OCI-LY1 (cell line): ENCODE results near the gene BACE2.

Experiments used
- H2AFZ ChIP-seq: fragments of 200-600 bp; sonication (generic), shearing (Covaris generic); 2 replicates; pipeline ENCODE4 v1.6.0; 2014; ENCODE audit warnings: antibody characterized with exemption, mild to moderate bottlenecking, low read length
- H3F3A ChIP-seq: fragments of 200-600 bp; sonication (generic), shearing (Covaris generic); 2 replicates; pipeline ENCODE4 v1.6.0; 2014; ENCODE audit warnings: mild to moderate bottlenecking, antibody characterized with exemption, low read length, moderate library complexity; ENCODE audit not compliant: insufficient read depth
- H3K27ac ChIP-seq: fragments of 200-600 bp; sonication (generic); 2 replicates; pipeline ENCODE4 v1.5.1; 2014; ENCODE audit warnings: low read length, mixed run types, mild to moderate bottlenecking, low read depth; ENCODE audit not compliant: poor library complexity, severe bottlenecking
- H3K27me3 ChIP-seq: fragments of 200-600 bp; sonication (generic); 2 replicates; pipeline ENCODE4 v1.6.0; 2014; ENCODE audit warnings: antibody characterized with exemption, mild to moderate bottlenecking, low read length, moderate library complexity; ENCODE audit not compliant: insufficient read depth
- H3K36me3 ChIP-seq: fragments of 200-600 bp; sonication (generic); 2 replicates; pipeline ENCODE4 v1.6.1; 2014; ENCODE audit warnings: mild to moderate bottlenecking, antibody characterized with exemption, low read length, moderate library complexity, mixed read lengths; ENCODE audit not compliant: insufficient read depth
- H3K4me1 ChIP-seq: fragments of 200-600 bp; sonication (generic); 2 replicates; pipeline ENCODE4 v1.5.1; 2014; ENCODE audit warnings: mild to moderate bottlenecking, low read length, moderate library complexity; ENCODE audit not compliant: insufficient read depth, severe bottlenecking
- H3K4me2 ChIP-seq: fragments of 200-600 bp; sonication (generic), shearing (Covaris generic); 2 replicates; pipeline ENCODE4 v1.6.1; 2014; ENCODE audit warnings: low read length
- H3K4me3 ChIP-seq: fragments of 200-600 bp; sonication (generic); 2 replicates; pipeline ENCODE4 v1.5.1; 2014; ENCODE audit warnings: low read length, low read depth, mild to moderate bottlenecking, mixed read lengths; ENCODE audit not compliant: poor library complexity, severe bottlenecking
- H3K79me2 ChIP-seq: fragments of 200-600 bp; shearing (Covaris generic); 2 replicates; pipeline ENCODE4 v1.6.1; 2016; ENCODE audit warnings: mixed run types, low read length, mixed read lengths; ENCODE audit not compliant: insufficient read depth
- H3K9ac ChIP-seq: fragments of 200-600 bp; sonication (generic), shearing (Covaris generic); 2 replicates; pipeline ENCODE4 v1.6.1; 2014; ENCODE audit warnings: mild to moderate bottlenecking, low read length, mixed read lengths
- H3K9me2 ChIP-seq: fragments of 200-600 bp; sonication (generic), shearing (Covaris generic); 2 replicates; pipeline ENCODE4 v1.6.1; 2014; ENCODE audit warnings: low read depth, mild to moderate bottlenecking, low read length, mixed read lengths
- H3K9me3 ChIP-seq: fragments of 200-600 bp; shearing (Covaris generic); 2 replicates; pipeline ENCODE4 v1.6.1; 2014; ENCODE audit warnings: low read length, mixed read lengths
- H4K20me1 ChIP-seq: fragments of 200-600 bp; sonication (generic), shearing (Covaris generic); 2 replicates; pipeline ENCODE4 v1.6.0; 2016; ENCODE audit warnings: mild to moderate bottlenecking, low read length; ENCODE audit not compliant: insufficient read depth
- EZH2 ChIP-seq: fragments of 200-600 bp; sonication (generic), shearing (Covaris generic); IDR thresholded peaks from 2 replicates; pipeline ENCODE4 v1.8.0; 2017; ENCODE audit warnings: borderline replicate concordance, mixed run types, mild to moderate bottlenecking, antibody characterized with exemption, low read length, moderate library complexity, mixed read lengths
- TF ChIP-seq, protein P1 (sequence below): fragments of 200-600 bp; sonication (generic), shearing (Covaris generic); IDR thresholded peaks from 2 replicates; pipeline ENCODE4 v1.5.1; 2017; ENCODE audit warnings: mild to moderate bottlenecking, antibody characterized with exemption, low read length, moderate library complexity, mixed read lengths

Gene BACE2

DNA sequence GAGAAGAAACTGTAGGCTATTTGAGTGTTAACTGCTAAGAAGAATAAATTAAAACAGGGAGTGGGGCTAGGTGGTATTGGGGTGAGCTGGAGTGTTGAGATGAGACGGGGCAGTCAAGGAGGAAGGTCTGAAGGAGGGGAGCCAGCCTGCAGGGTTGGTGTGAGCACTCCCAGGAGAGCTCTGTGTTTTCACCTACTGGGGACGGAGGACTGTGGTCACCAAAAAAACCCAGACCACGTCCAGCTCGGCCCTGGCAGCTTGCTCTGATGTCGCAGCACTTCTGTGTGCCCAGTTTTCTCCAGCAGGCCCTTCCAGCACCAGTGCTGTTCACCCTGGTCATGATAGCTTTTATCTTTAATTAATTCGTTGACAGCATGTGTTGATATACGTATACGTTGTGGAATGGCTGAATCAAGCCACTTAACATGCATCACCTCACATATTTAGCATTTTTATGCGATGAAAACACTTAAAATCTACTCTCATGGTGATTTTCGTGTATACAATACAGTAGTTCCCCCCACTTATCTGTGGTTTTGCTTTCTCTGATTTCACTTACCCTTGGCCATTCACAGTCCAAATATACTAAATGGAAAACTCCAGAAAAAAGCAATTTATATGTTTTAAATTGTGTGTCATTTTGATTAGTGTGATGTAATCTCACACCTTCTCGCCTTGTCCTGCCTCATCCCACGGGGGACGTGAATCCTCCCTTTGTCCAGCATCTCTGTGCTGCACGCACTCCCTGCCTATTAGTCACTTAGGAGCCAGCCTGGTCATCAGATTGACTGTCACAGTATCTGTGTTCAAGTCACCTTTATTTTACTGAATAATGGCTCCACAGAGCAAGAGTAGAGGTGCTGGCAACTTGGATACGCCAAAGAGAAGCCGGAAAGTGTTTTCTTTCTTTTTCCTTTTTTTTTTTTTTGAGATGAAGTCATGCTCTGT lies 161.0 kb downstream of the BACE2 start:
- no peak overlapping the region for H2AFZ ChIP-seq
- no peak for TF ChIP-seq EZH2
- TF ChIP-seq, protein P1, sequence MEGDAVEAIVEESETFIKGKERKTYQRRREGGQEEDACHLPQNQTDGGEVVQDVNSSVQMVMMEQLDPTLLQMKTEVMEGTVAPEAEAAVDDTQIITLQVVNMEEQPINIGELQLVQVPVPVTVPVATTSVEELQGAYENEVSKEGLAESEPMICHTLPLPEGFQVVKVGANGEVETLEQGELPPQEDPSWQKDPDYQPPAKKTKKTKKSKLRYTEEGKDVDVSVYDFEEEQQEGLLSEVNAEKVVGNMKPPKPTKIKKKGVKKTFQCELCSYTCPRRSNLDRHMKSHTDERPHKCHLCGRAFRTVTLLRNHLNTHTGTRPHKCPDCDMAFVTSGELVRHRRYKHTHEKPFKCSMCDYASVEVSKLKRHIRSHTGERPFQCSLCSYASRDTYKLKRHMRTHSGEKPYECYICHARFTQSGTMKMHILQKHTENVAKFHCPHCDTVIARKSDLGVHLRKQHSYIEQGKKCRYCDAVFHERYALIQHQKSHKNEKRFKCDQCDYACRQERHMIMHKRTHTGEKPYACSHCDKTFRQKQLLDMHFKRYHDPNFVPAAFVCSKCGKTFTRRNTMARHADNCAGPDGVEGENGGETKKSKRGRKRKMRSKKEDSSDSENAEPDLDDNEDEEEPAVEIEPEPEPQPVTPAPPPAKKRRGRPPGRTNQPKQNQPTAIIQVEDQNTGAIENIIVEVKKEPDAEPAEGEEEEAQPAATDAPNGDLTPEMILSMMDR: no peak
- H3K4me3 ChIP-seq: no peak overlapping the region
- no peaks in the 10 kb centered on the region for H4K20me1 ChIP-seq
- peak overlapping the region; percentile 33 for H3K27ac ChIP-seq
- H3K9me3 ChIP-seq: no peaks in the 10 kb centered on the region
- no peaks in the 10 kb centered on the region for H3K9me2 ChIP-seq
- no peak overlapping the region for H3K4me2 ChIP-seq
- H3K4me1 ChIP-seq: peaks cover 41% of the 10 kb centered on the region
- no peaks in the 10 kb centered on the region; the same call in 1 of the 2 replicates for H3K36me3 ChIP-seq
- H3K27me3 ChIP-seq: no peaks in the 10 kb centered on the region
- H3K9ac ChIP-seq: no peak overlapping the region
- H3F3A ChIP-seq: no peaks in the 10 kb centered on the region
- no peaks in the 10 kb centered on the region for H3K79me2 ChIP-seq
